HG03135 (cell line): ENCODE data around the gene POU2F3.

Experiments
- ATAC-seq: cut with Tn5 transposase; IDR thresholded peaks from one replicate; pipeline ENCODE4 v1.9.1; 2021; ENCODE audit warnings: mild to moderate bottlenecking, moderate library complexity; ENCODE audit not compliant: unreplicated experiment

Gene POU2F3

DNA sequence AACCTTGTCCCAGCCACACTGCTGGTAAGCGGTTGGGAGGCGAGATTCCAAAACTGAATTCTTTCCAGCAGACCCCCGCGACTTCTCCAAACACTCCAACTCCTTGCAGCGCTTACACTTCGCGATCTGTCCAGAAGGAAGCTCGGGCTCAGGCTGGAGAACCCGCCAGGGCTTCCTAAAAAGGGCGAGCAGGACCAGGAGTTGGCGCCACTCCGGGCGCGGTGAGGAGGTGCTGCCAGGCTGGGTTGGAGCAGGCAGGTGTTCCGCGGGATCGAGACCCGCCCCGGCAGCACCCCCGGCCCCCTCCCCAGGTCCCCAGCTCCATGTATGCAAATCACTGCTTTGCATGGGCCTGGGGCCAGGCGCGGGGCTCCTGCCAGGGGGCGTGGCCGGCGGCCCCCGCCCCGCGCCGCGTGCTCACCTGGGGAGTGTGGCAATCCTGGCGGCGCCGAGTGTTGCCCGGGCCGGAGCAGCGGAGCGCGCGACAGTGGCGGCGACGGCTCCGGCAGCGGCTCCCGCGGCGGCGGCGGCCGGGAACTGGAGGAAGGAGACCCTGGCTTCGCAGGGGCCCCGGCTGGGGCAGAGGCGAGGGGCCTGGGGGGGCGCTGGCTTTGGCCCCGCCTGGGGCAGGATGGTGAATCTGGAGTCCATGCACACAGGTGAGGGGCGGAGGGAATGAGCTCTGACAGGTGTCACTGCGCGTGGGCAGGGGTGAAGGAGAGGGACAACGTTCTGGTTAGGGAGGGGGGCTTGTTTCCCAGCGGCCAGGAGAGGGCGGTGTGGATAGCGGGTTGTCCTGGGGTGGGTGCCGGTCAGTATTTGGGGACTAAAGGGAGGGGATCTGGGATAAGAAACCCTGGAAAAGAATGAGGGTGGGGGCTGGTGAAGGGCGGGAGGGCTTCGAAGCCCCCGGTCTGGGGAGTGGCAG lies at the start of gene POU2F3:
Gene POU2F3 (plus strand): TSS at position 428 of the 928 bp plus-strand sequence. CDS start 204 bp downstream, at position 632.
- ATAC-seq: no peak

DNA sequence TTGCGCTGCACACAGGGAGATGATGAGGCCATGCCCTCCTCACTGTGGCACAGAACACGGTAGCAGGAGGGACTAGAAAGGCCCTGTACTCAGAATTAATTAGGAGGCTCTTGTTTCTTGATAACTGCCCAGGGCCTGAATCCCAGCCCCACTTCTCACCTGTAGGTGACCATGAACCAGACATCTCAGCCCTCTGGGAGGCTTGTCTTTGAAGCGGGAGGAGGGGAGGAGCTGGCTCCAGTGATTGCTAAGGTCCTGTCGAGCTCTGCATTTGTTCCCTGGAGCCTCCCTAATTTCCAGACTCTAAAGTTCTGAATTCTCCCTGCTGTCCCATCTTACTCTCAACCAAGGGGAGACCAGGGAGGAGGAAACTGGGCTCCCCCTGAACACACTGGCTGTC lies 48.9 kb upstream of the POU2F3 start:
- no peak for ATAC-seq

DNA sequence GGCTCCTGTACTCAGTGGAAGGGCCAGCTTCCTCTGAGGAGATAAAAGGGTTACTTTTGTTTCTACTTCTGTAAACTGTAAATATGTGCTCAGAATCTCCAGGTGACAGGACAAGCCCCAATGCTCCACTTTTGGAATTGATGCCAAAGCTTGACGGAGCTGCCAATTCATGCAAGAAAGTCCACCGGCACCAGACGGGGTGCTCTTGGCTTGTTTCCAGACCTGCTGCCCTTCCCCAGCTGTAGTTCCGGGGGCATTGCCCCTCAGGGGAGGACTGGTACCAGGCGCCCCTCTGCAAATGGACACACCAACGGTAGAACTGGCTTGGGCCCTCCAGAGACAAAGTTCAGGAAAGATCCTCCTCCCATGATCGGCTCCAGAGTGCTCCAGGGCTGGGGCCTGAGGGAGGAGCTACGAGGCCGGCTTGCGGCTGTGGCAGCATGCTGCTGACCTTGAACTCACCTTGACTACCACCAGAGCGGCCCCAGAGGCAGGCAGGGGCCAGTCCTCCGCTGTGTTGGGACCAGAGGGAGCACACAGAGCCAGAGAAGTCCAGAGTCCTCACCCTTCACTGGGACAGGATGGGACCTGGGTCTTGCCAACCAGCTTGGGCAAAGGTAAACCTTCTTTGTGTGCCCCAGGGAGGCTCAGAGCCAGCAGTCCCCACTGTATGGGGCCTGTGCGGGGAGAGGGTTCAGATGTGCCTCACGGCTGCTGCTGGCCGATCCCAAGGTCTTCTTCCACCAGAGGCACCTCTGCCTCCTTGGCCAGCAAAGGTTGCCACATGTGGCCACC lies 46.9 kb upstream of the POU2F3 start:
- no peak for ATAC-seq

DNA sequence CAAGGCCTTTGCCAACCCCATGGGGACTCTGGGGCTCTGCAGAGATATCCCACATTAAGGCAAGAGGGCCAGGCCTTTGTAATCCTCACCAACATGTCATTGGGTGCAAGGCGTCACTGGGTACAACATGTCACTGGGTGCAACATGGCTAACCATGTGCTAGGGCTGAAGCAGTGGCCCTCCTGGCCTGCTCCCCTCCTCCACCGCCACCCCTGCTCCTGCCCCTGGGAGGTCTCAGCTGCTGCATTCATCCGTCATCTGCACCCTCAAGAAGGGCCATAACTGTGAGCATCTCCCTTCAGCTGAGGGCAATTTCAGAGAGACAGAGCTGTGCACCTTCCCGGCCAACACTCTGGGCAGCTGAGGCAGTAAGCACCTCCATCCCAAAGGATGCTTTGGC lies 45.8 kb upstream of the POU2F3 start:
- ATAC-seq: no peak

DNA sequence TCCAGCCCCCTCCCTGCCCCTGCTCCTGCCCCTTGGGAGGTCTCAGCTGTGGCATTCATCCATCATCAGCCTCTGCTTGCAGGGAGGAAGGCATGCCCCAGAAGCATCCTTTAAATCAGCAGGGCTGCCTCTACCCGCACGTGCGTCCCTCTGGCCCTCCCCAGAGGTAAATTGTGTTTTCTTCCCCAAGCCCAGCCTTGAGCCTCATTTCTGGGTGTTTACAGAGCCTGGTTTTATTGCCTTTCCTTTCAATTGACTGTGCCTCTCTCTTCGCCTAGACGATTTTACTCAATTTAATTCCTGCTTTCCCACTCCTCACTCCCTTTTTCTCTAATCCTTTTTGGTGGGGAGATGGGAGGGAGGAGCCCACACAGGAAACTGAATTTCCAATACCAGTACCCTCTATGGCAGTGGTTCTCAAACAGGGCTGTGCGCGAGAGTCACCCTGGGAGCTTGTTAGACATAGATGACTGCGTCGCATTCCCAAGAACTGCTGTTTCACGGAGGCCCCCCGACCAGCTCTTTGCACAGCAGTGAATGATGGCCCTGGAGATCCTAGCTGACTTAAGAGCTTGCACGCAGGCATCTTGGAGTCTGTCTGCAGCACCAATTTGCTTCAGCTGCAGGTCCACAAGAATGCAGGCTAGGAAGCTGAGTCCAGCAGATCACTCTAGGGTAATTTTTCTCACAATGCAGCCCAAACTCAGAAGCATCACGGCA lies 44.2 kb upstream of the POU2F3 start:
- ATAC-seq: no peak

DNA sequence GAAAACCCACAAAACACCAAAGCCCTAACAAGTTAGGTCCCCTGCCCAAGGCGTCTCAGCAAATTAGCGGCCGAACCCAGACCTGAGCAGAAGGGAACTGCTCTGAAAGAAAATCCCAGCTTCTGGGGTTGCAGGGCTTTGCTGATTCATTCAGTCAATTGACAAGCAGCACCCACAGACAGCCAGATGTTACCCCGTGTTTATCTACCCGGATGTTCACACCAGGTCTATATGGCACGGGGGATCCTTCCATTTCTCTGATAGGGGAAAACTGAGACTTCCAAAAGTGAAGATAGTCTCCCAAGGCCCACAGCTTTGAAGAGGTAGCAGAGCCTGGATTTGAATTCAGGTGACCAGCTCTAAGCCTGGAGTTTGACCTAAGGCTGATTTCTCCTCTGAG lies 43.1 kb upstream of the POU2F3 start:
- ATAC-seq: no peak

DNA sequence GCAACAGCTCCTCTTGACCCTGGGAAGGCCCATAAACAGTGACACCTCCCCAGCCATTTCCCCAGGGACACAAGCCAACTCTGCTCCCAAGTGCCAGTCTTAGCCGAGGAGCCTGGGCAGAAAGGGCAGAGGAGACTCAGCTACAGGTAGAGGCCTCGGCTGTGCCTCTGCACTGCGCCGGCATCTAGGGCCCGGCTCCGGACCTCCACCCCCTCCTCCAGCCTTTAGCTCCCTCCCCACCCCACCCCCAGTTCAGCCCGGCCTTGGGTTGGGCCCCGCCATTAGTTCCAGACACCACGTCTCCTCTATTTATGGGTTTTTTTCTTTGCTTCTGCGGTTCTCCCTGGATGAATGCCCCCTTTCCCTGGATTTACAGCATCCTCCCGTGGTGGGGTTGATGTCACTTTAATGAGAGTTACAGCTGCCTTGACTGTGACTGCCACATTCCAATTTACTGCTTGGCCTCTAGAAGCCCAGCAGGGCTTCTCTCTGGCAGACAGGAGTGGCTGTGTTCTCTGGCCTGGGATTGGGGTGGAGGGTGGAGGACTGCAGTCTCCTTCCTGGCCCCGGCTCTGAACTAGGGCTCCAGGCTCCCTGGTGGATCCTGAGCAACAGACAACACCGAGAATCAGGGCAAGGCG lies 42.6 kb upstream of the POU2F3 start:
- no peak for ATAC-seq

DNA sequence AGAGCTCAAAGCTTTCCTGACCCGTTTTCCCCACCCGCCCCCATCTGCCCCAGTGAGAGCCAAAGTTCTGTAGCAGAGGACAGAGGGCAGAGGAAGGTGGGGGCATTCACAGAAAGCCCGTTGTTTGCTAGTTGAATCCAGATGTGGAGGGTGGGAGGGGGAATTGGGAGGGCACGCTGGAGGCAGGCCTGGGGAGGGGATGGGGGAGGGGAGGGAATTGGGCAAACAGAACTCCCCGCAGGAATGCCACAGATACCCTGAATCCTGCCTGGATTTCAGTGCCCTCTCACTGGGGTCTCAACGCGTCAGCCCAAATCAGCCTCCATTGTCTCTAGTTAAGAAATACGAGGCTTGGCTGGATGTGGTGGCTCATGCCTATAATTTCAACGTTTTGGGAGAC lies 42.0 kb upstream of the POU2F3 start:
- no peak for ATAC-seq

DNA sequence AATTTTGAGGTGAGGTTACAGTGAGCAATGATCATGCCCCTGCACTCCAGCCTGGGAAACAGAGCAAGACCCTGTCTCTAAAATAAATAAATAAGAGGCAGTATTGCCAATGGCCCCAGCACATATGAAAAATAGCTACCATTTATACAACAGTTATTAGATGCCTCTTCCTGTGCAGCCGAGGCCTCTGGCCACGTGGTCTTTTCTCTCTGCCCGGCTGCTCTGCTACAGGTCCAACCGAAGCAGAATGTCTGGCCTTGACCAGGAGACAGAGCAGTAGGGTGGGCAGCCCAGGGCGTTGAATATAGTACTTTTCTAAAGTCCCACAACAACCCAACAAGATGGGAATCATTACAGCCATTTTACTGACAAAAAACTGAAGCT lies 41.5 kb upstream of the POU2F3 start:
- no peak for ATAC-seq

DNA sequence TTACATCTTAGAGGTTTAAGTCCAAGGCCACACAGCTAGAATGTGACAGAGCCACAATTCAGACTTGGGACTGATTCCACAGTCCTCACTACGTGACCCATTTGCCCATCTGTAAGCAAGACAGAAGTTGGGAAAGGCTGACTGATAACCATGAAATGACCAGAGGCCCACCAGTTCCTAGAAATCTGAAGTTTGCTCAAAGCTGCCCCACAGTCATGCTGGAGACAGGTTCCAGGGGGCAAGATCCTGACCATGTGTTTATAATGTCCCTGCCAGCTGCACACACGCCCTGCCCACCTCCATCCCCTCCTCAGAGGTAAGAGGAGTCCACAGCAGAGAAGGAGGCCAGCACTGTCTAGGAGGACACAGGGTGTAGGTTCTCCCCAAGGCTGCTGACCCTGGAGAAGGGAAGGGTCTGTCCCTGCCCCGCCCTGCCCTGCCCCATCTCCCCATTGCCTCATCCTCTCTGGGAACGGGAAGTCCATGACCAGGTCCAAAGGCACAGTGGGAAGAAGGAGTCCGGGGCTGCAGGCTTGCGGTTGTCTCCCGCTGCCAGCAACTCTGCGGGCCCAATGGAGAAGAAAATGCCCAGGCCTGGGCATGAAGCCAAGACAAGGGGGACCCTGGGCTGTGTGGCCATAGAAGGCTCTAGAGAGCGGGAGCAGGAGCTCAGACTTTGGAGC lies 41.0 kb upstream of the POU2F3 start:
- no peak for ATAC-seq

DNA sequence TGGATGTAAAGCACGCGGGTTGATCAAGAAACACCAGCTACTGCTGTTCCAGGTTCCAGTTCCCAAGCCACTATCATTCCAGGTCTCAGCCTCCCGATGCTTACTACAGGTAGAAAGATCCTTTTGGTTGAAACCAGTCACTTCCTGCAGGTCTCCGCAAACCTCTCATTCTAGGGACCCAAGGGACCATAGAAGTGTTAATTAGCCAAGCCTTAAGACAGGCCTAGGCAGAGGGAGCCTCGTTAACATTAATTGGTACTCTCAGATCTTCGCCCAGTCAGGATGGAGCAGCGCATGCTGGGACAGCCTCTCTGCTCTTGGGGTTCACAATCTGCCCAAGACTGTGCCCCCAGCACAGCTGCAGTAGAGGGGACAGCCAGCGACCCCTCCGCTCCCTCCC lies 40.3 kb upstream of the POU2F3 start:
- ATAC-seq: no peak

DNA sequence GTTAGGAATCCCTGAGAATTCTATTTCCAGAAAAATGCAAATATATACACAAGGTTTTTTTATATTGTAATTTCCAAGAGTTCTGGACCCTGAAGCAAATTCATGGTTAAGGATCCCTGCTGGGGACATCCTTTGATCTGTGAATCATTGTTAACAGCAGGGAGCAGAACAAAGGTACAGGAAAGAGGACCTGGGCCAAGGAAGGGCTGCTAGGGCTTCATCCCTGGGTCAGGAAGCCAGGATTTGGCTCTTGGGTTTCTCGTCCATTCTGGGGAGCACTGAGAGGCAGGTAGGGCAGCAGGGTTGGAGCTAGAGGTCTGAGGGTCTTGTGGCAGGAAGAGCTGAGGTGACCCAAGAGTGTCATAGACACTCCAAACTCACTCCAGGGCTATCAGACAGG lies 39.3 kb upstream of the POU2F3 start:
- ATAC-seq: no peak

DNA sequence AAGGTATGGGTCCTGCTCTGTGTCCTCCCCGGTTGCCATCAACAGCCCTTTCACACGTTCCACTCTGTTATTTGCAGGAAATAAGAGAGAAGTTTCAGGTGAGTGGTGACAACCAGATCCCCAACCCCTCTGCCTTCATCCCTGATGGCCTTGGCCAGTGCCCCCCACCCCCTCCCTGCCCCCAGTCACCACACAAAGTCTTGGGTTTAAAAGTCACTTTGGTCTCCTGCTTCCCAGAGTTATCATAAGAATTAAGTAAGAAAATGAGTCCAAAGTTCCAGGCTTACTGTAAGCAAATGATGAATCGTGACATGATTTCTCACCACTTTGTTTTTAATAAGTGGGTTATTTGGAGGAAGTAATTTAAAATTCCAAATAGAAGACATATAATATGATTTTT lies 38.3 kb upstream of the POU2F3 start:
- no peak for ATAC-seq

DNA sequence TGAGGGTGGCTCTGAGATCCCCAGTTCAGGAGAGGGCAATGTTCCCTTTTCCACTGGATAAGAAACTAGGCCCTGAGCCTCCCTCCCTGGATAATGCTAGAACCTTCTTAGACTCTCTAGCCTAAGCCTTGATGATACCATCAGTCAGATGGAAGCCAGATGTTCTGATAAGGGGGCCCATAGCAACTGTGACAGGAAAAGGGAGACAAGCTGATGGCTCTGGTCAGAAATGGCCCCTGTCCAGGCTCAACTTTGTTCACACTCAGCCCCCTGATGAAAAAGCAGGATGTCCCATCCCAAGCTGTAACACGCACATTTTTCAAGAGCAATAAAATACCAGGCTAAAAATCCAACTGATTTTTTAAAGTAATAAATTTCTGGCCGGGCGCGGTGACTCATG lies 36.3 kb upstream of the POU2F3 start:
- no peak for ATAC-seq

DNA sequence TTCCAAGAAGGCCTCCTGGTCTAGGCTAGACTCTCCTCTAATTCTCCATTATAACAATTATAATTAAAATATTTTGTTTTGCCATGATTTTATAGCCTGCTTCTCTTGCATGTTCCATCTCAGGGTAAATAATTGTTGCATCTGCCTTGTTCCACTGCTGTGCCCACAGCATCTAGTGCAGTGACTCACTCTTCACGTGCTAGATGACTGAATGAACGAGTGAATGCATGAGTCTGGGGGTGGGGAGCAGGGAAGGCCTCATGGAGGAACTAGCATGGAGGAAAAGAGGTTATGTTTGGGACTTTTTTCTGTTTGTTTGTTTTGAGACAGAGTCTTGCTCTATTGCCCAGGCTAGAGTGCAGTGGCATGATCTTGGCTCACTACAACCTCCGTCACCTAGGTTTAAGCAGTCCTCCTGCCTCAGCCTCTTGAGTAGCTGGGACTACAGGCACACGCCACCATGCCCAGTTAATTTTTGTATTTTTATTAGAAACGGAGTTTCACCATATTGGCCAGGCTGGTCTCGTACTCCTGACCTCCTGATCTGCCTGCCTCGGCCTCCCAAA lies 34.3 kb upstream of the POU2F3 start:
- no peak for ATAC-seq

DNA sequence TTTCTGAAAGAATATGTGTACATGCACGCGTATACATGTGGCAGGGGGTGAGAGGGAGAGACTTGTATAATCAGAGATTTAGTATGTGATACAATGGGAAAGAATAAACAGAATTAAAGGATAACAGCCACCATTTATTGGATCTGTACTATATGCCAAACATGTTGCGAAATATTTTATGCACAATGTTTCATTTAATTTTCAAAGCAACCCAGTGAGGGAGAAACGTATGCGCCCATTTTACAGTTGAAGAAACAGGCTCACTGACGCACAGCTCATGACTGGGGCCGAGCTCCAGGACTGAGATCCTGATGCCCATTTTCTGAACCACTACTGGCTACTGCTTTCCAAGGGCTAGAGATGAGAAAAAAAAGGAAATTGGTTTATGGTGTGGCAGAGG lies 32.4 kb upstream of the POU2F3 start:
- no peak for ATAC-seq

DNA sequence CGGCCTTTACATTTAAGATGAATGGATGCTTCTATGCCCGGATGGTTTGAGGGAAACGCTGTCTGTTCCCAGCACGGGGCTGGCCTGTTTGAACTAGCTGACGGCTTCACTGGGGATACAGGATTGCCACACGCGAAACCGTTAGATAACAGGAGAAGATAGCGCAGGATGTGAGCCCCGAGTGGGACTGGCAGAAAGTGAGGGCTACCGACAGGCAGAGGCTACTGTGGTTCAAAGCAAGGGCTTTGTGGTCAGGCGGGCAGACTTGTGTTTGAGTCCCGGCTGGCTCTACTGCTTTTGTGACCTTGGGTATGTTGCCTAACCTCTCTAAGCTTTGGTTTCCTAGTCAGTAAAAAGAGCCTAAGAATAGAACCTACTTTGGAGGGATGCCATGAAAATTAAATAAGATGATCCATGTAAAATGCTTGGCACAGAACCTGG lies 31.9 kb upstream of the POU2F3 start:
- no peak for ATAC-seq

DNA sequence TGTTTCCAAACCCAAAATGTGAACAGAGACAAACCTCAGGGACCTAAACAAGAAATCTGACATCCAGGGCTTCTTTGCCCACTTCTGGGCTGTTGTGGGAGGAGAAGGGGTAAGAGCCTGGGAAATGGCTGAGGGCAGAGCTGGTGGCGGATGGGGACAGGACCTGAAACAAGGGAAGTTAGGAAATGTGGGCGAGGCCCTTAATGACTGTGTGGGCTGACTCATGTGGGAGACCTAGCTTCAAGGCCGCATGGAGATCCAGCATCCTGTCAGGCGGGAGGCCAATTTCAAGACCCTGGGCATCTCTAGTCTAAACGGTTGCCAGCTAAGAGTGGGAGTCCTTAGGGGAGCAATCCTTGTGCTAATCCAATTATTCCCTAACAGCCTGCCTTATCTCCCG lies 31.2 kb upstream of the POU2F3 start:
- ATAC-seq: no peak

DNA sequence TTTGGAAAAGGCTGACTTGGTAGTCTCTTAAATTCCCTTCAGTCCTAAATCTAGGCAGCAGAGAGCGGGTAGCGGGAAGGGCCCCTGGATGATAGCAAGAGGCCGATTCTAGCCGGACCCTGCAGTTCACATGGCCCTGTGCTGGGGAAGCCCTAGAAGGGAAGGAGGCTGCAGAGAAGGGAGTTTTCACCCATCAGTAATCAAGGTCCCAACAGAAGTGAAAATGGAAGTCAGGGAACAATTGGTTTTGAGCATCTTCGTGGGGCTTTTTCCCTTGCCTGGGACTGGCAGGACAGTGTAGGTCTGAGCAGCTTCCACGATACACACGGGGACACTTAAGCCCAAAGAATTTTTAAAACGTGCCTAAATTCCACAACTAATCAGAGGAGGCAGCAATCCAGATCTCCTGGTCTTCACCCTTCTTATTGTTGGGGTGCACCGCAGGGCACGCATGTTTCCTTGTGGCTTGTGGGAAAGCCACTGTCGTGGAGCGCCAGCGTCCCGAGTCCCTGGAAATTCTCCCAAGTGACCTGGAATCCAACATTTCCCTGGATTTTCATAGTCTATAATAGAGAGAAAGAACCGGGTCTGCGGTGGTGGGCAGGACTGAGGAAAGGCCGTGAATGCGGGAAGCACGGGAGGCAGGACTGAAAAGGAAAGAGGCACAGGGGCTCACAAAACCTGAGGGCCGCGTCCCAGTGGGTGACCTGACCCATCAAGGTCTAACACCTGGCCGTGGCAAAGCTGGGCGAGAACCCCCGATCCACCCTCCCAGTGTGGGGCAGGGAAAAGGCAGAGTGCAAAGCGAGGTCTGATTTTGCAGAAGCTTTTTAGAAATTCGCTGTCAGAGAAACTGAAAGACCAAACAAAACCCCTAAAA lies 30.0 kb upstream of the POU2F3 start:
- ATAC-seq: no peak
